ENCODE measurements around the gene FOXK2.

GRCh38 chr17:82551779-82552457 is 32.4 kb downstream of the FOXK2 start:
- TF ChIP-seq CTCF (conservative IDR thresholded peaks at IDR 0.05), result peak; percentile 71
- no peak for TF ChIP-seq EZH2 (IDR thresholded peaks at IDR 0.05; ENCODE audit: low read depth)

All from PC-9 (cell line).